ENCODE measurements around the gene NRCAM. TPM values are rescaled to one million over a fixed set of nuclear protein-coding genes. Genes with fewer than 3 reads are reported as not detected.

Gene NRCAM
- total and polyA plus RNA-seq, 4 donors = 0.17 to 3.2 (median 0.64) TPM

- Histone ChIP-seq H3K27ac (ENCODE audit: low read depth in 1 of 2, low read length in 2 of 2) (no peak overlapping the region), H3K27me3 (ENCODE audit: control insufficient read depth in 4 of 4, insufficient read depth in 4 of 4, low read length in 3 of 4) (no peaks in the 10 kb centered on the region), H3K4me1 (ENCODE audit: control insufficient read depth in 4 of 4, insufficient read depth in 4 of 4, low read length in 3 of 4) (peaks cover 0 to 8% (median 4%) of the 10 kb centered on the region in 4 donors), H3K36me3 (ENCODE audit: control insufficient read depth in 4 of 4, insufficient read depth in 3 of 4, low read depth in 1 of 4, low read length in 3 of 4) (no peaks in the 10 kb centered on the region), H3K9me3 (ENCODE audit: control insufficient read depth in 4 of 4, low read length in 3 of 4) (no peaks in the 10 kb centered on the region), H3K4me3 (ENCODE audit: low read depth in 1 of 3, low read length in 3 of 3) (no peak overlapping the region), H3K9ac (ENCODE audit: low read depth in 1 of 2, low read length in 2 of 2) (no peak overlapping the region)
- TF ChIP-seq, protein P1, sequence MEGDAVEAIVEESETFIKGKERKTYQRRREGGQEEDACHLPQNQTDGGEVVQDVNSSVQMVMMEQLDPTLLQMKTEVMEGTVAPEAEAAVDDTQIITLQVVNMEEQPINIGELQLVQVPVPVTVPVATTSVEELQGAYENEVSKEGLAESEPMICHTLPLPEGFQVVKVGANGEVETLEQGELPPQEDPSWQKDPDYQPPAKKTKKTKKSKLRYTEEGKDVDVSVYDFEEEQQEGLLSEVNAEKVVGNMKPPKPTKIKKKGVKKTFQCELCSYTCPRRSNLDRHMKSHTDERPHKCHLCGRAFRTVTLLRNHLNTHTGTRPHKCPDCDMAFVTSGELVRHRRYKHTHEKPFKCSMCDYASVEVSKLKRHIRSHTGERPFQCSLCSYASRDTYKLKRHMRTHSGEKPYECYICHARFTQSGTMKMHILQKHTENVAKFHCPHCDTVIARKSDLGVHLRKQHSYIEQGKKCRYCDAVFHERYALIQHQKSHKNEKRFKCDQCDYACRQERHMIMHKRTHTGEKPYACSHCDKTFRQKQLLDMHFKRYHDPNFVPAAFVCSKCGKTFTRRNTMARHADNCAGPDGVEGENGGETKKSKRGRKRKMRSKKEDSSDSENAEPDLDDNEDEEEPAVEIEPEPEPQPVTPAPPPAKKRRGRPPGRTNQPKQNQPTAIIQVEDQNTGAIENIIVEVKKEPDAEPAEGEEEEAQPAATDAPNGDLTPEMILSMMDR (IDR thresholded peaks at IDR 0.05; ENCODE audit: low read depth, low read length, missing input control) = peak; percentile 22
- TF ChIP-seq FOXA1 (IDR thresholded peaks at IDR 0.05) = no peak
- TF ChIP-seq HNF4G (IDR thresholded peaks at IDR 0.05) = no peak
- TF ChIP-seq EGR1 (IDR thresholded peaks at IDR 0.05; ENCODE audit: low read depth in 2 of 2) = no peak
- no peak for TF ChIP-seq NR2F2 (IDR thresholded peaks at IDR 0.05)
- no peak for TF ChIP-seq RXRA (IDR thresholded peaks at IDR 0.05)
- TF ChIP-seq RAD21 (IDR thresholded peaks at IDR 0.05) = peak; percentile 52 to 73
- no peak for TF ChIP-seq FOXA2 (IDR thresholded peaks at IDR 0.05)
- no peak for TF ChIP-seq JUND (IDR thresholded peaks at IDR 0.05)
- 63% methylated on average over 2 of the region's 2 CpGs for WGBS
- DNase-seq (ENCODE audit: low spot score) = no peak
These were observed 346.9 kb downstream of the NRCAM start for GRCh38 chr7:108109221-108109908.

DNA sequence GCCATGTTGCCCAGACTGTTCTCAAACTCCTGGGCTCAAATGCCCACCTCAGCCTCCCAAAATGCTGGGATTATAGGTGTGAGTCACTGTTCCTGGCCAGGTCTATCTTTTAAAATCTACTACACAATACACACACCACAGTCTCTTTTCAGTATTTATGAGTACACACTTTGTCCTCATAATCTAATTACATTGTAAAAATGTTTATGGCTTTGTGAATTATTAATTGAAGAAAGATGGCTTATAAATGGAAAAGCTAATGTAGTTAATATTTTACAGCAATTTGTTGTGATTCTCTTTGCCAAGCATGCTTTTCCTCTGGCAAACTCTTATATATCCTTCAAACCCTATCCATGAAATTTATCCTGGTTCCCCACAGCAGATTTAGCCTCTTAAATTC, 348.1 kb downstream of the NRCAM start:
- no peak for TF ChIP-seq FOXA1 (IDR thresholded peaks at IDR 0.05)
- TF ChIP-seq HNF4A (conservative IDR thresholded peaks at IDR 0.05) = no peak
- TF ChIP-seq, protein P2, sequence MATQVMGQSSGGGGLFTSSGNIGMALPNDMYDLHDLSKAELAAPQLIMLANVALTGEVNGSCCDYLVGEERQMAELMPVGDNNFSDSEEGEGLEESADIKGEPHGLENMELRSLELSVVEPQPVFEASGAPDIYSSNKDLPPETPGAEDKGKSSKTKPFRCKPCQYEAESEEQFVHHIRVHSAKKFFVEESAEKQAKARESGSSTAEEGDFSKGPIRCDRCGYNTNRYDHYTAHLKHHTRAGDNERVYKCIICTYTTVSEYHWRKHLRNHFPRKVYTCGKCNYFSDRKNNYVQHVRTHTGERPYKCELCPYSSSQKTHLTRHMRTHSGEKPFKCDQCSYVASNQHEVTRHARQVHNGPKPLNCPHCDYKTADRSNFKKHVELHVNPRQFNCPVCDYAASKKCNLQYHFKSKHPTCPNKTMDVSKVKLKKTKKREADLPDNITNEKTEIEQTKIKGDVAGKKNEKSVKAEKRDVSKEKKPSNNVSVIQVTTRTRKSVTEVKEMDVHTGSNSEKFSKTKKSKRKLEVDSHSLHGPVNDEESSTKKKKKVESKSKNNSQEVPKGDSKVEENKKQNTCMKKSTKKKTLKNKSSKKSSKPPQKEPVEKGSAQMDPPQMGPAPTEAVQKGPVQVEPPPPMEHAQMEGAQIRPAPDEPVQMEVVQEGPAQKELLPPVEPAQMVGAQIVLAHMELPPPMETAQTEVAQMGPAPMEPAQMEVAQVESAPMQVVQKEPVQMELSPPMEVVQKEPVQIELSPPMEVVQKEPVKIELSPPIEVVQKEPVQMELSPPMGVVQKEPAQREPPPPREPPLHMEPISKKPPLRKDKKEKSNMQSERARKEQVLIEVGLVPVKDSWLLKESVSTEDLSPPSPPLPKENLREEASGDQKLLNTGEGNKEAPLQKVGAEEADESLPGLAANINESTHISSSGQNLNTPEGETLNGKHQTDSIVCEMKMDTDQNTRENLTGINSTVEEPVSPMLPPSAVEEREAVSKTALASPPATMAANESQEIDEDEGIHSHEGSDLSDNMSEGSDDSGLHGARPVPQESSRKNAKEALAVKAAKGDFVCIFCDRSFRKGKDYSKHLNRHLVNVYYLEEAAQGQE (IDR thresholded peaks at IDR 0.05) = no peak
- TF ChIP-seq, protein P3, sequence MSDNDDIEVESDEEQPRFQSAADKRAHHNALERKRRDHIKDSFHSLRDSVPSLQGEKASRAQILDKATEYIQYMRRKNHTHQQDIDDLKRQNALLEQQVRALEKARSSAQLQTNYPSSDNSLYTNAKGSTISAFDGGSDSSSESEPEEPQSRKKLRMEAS (IDR thresholded peaks at IDR 0.05) = no peak
- TF ChIP-seq, protein P4, sequence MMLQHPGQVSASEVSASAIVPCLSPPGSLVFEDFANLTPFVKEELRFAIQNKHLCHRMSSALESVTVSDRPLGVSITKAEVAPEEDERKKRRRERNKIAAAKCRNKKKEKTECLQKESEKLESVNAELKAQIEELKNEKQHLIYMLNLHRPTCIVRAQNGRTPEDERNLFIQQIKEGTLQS (IDR thresholded peaks at IDR 0.05) = no peak
- TF ChIP-seq TAF1 (conservative IDR thresholded peaks at IDR 0.05) = no peak
- no peak for TF ChIP-seq NR2F2 (IDR thresholded peaks at IDR 0.05)
- DNase-seq (ENCODE audit: low spot score) = no peak
- H3K4me1 ChIP-seq (ENCODE audit: control insufficient read depth in 4 of 4, insufficient read depth in 4 of 4, low read length in 3 of 4) = peaks cover 0 to 8% (median 4%) of the 10 kb centered on the region in 4 donors
- no peak overlapping the region for H3K27ac ChIP-seq (ENCODE audit: low read depth in 1 of 2, low read length in 2 of 2)
- no peaks in the 10 kb centered on the region for H3K36me3 ChIP-seq (ENCODE audit: control insufficient read depth in 4 of 4, insufficient read depth in 3 of 4, low read depth in 1 of 4, low read length in 3 of 4)
- no peaks in the 10 kb centered on the region for H3K9me3 ChIP-seq (ENCODE audit: control insufficient read depth in 4 of 4, low read length in 3 of 4)
- no peak overlapping the region for H3K9ac ChIP-seq (ENCODE audit: low read depth in 1 of 2, low read length in 2 of 2)
- H3K4me3 ChIP-seq (ENCODE audit: low read depth in 1 of 3, low read length in 3 of 3) = no peak overlapping the region
- H3K27me3 ChIP-seq (ENCODE audit: control insufficient read depth in 4 of 4, insufficient read depth in 4 of 4, low read length in 3 of 4) = no peaks in the 10 kb centered on the region

Measured in liver (tissue), 9 donors.